GM19463 (cell line): ENCODE data around the gene TMEM167B.
"Not testable (repeated sequence)": the region's sequence is repeated elsewhere in the genome, so short reads cannot be mapped to it uniquely, and the experiment has no call there.

ENCODE experiments used
- ATAC-seq: cut with Tn5 transposase; IDR thresholded peaks from one replicate; pipeline ENCODE4 v1.9.1; 2021; ENCODE audit warnings: mild to moderate bottlenecking, moderate library complexity; ENCODE audit not compliant: unreplicated experiment

Gene TMEM167B

GRCh38 chr1:109090196-109091077, at the start of gene TMEM167B:
Gene TMEM167B, plus strand, starts transcription at chr1:109090764. Its CDS starts 109 bp downstream, at chr1:109090873.
- peak; percentile 89 for ATAC-seq

- ATAC-seq, result peak; percentile 17
Observed at GRCh38 chr1:109040989-109041620, 49.5 kb upstream of the TMEM167B start.

GRCh38 chr1:109041621-109042468, 48.7 kb upstream of the TMEM167B start, which contains the start of gene WDR47:
Gene WDR47, minus strand, starts transcription at chr1:109042102. Its CDS starts 18,590 bp downstream, at chr1:109023512.
- ATAC-seq, result peak; percentile 96

- ATAC-seq, result no peak
Observed at GRCh38 chr1:109045595-109045994, 45.0 kb upstream of the TMEM167B start.

GRCh38 chr1:109046671-109047070, 43.9 kb upstream of the TMEM167B start:
- no peak for ATAC-seq

- no peak for ATAC-seq
Observed at GRCh38 chr1:109047339-109047738, 43.2 kb upstream of the TMEM167B start.

GRCh38 chr1:109048335-109048734, 42.2 kb upstream of the TMEM167B start:
- no peak for ATAC-seq

- ATAC-seq, result no peak
Observed at GRCh38 chr1:109050228-109050995, 40.2 kb upstream of the TMEM167B start.

- not testable (repeated sequence) for ATAC-seq
Observed at GRCh38 chr1:109052145-109052544, 38.4 kb upstream of the TMEM167B start.

- ATAC-seq, result no peak
Observed at GRCh38 chr1:109056064-109056463, 34.5 kb upstream of the TMEM167B start.

- ATAC-seq, result no peak
Observed at GRCh38 chr1:109059026-109059425, 31.5 kb upstream of the TMEM167B start.

- ATAC-seq, result no peak
Observed at GRCh38 chr1:109060707-109061106, 29.9 kb upstream of the TMEM167B start.

GRCh38 chr1:109061183-109061582, 29.4 kb upstream of the TMEM167B start:
- ATAC-seq, result no peak

GRCh38 chr1:109065137-109065536, 25.4 kb upstream of the TMEM167B start:
- no peak for ATAC-seq

GRCh38 chr1:109067883-109068282, 22.7 kb upstream of the TMEM167B start:
- no peak for ATAC-seq

- no peak for ATAC-seq
Observed at GRCh38 chr1:109069294-109069693, 21.3 kb upstream of the TMEM167B start.

- ATAC-seq, result peak; percentile 100
Observed at GRCh38 chr1:109075531-109076490, 14.8 kb upstream of the TMEM167B start, which contains the start of gene TAF13. Gene TAF13, minus strand, starts transcription at chr1:109076003. Its CDS starts 56 bp downstream, at chr1:109075947.

GRCh38 chr1:109078317-109078716, 12.2 kb upstream of the TMEM167B start:
- no peak for ATAC-seq

- ATAC-seq, result no peak
Observed at GRCh38 chr1:109079240-109079622, 11.3 kb upstream of the TMEM167B start.
